Measurements from ENCODE around the gene NFS1.
"Not testable (repeated sequence)": the region's sequence is repeated elsewhere in the genome, so short reads cannot be mapped to it uniquely, and the experiment has no call there.

Gene NFS1

GRCh38 chr20:35699127-35699956 lies at the start of gene NFS1, which contains the start of gene ROMO1:
Gene NFS1, minus strand, starts transcription at chr20:35699352. Its CDS starts 64 bp downstream, at chr20:35699288.
Gene ROMO1, plus strand, starts transcription at chr20:35699405. Its CDS starts 228 bp downstream, at chr20:35699633.
- Mint-ChIP-seq H3K27ac (peak within 1 kb of the TSS; percentile 95), H3K9me3 (no peaks in the 10 kb centered on the region), H3K4me3 (peak within 1 kb of the TSS; percentile 95), H3K4me1 (ENCODE audit: low read depth) (peaks cover 47% of the 10 kb centered on the region), H3K36me3 (ENCODE audit: low read depth) (peaks cover 56% of the 10 kb centered on the region), H3K27me3 (no peaks in the 10 kb centered on the region)

DNA sequence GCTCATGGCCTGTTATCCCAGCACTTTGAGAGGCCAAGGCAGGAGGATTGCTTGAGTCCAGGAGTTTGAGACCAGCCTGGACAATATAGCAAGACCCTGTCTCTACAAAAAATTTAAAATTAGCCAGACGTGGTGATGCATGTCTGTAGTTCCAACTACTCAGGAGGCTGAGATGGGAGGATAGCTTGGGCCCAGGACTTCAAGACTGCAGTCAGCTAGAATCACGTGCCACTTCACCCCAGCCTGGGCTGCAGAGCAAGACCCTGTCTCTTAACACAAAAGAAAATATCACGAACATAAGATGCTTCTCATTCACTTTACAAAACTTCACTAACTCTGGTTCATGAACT lies 45.3 kb upstream of the NFS1 start:
- Mint-ChIP-seq H3K4me3 (peak overlapping the region; percentile 98), H3K27ac (peak overlapping the region; percentile 99), H3K36me3 (ENCODE audit: low read depth) (peaks cover 22% of the 10 kb centered on the region), H3K4me1 (ENCODE audit: low read depth) (peaks cover 35% of the 10 kb centered on the region)
- H3K27me3 Mint-ChIP-seq, H3K9me3 Mint-ChIP-seq: not testable (repeated sequence)

GRCh38 chr20:35743693-35744491 lies 44.7 kb upstream of the NFS1 start:
- no peaks in the 10 kb centered on the region for H3K27me3 Mint-ChIP-seq
- peaks cover 28% of the 10 kb centered on the region for H3K36me3 Mint-ChIP-seq (ENCODE audit: low read depth)
- peak overlapping the region; percentile 99 for H3K27ac Mint-ChIP-seq
- peaks cover 39% of the 10 kb centered on the region for H3K4me1 Mint-ChIP-seq (ENCODE audit: low read depth)
- H3K9me3 Mint-ChIP-seq = no peaks in the 10 kb centered on the region
- peak overlapping the region; percentile 98 for H3K4me3 Mint-ChIP-seq

GRCh38 chr20:35742741-35743523 lies 43.8 kb upstream of the NFS1 start:
- H3K9me3 Mint-ChIP-seq = no peaks in the 10 kb centered on the region
- peaks cover 49% of the 10 kb centered on the region for H3K4me1 Mint-ChIP-seq (ENCODE audit: low read depth)
- no peaks in the 10 kb centered on the region for H3K27me3 Mint-ChIP-seq
- H3K27ac Mint-ChIP-seq = peak overlapping the region; percentile 99
- peak overlapping the region; percentile 98 for H3K4me3 Mint-ChIP-seq
- peaks cover 38% of the 10 kb centered on the region for H3K36me3 Mint-ChIP-seq (ENCODE audit: low read depth)

- peaks cover 57% of the 10 kb centered on the region for H3K4me1 Mint-ChIP-seq (ENCODE audit: low read depth)
- peak within 1 kb of the TSS; percentile 99 for H3K27ac Mint-ChIP-seq
- no peaks in the 10 kb centered on the region for H3K27me3 Mint-ChIP-seq
- H3K36me3 Mint-ChIP-seq (ENCODE audit: low read depth) = peaks cover 44% of the 10 kb centered on the region
- H3K9me3 Mint-ChIP-seq = no peaks in the 10 kb centered on the region
- H3K4me3 Mint-ChIP-seq = peak within 1 kb of the TSS; percentile 98
Observed at GRCh38 chr20:35741892-35742740, 43.0 kb upstream of the NFS1 start, which contains the start of gene RBM39. Gene RBM39, minus strand, starts transcription at chr20:35742260. Its CDS starts 1,386 bp downstream, at chr20:35740874.

DNA sequence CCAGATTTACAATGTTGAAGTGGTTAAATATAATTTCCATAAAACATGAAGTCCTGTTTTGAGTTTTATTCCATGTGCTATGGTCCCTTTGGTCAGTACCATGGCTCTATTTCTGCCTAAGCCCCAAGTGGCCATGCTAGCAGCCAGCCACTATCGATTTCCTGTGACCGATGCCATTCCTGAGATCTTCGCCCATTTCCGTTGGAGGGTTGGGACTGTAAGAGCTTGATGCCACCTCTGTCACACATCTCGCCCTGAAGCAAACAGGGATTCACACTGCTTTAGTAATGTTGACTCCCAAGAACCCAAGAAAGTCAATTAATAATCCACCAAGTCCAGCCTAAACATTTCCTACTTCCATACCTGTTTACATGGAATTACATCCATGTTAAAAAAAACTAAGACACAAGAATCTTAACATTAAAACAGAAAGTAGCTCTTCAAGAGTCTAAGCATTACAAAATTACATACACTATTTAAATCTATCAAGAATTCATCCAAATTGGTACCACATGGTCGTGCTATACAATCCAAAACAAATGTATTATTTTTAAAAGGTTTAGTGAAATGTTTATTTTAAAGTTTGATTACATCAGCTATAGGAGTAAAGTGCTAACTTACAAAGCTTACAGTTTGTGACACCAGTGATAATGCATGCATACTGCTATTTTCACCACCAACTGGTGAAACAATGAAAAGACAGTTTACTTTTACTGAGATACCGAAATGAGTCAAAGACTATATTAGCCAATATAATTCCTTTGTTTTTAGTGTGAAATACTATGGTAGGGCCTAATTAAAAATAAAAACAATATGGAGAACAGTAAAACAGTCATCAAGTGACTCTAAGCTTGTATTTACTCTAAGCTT lies 40.4 kb upstream of the NFS1 start:
- peaks cover 80% of the 10 kb centered on the region for H3K4me1 Mint-ChIP-seq (ENCODE audit: low read depth)
- peak overlapping the region; percentile 99 for H3K27ac Mint-ChIP-seq
- peaks cover 64% of the 10 kb centered on the region for H3K36me3 Mint-ChIP-seq (ENCODE audit: low read depth)
- H3K9me3 Mint-ChIP-seq = no peaks in the 10 kb centered on the region
- H3K4me3 Mint-ChIP-seq = peak overlapping the region; percentile 98
- H3K27me3 Mint-ChIP-seq = no peaks in the 10 kb centered on the region

DNA sequence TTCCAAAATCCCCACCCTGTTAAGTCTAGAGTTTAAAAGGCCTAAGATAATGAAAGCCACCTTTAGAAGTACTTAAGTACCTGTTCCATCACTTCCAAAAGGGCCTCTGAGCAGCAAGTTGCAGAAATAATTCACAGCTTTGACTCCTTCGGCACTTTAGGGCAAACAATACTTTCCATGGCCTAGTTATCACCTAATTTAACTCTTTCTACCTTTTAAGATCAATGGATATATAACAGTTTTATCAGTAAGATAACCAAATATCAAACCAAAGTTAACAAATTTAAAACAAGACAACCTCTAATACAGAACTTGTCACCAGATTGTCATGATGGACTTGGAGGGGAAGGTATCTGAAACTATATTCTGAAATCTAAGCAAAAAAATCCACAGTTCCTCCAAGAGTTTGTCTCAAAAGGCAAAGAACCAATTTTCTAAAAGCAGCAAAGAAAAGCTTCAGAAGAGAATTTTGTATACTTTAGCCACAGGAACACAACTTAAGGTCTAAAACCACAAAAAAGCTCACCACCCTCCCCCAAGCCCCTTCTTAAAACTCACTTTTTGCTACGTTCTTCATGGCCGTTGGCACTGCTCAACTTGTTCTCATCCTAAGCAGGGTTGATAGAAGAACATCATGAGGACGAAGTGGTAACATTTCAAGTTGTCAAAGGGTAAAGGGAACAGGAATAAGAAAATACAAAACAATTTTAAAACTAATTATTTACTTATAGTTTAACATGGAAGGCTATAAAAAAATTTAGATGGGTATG lies 39.4 kb upstream of the NFS1 start:
- peak overlapping the region; percentile 83 for H3K4me3 Mint-ChIP-seq
- peaks cover 80% of the 10 kb centered on the region for H3K4me1 Mint-ChIP-seq (ENCODE audit: low read depth)
- peaks cover 73% of the 10 kb centered on the region for H3K36me3 Mint-ChIP-seq (ENCODE audit: low read depth)
- peak overlapping the region; percentile 86 for H3K27ac Mint-ChIP-seq
- H3K27me3 Mint-ChIP-seq = no peaks in the 10 kb centered on the region
- H3K9me3 Mint-ChIP-seq = no peaks in the 10 kb centered on the region

GRCh38 chr20:35737865-35738333 lies 38.7 kb upstream of the NFS1 start:
- Mint-ChIP-seq H3K4me1 (ENCODE audit: low read depth) (peaks cover 80% of the 10 kb centered on the region), H3K27ac (peak overlapping the region; percentile 86), H3K4me3 (peak overlapping the region; percentile 83)

DNA sequence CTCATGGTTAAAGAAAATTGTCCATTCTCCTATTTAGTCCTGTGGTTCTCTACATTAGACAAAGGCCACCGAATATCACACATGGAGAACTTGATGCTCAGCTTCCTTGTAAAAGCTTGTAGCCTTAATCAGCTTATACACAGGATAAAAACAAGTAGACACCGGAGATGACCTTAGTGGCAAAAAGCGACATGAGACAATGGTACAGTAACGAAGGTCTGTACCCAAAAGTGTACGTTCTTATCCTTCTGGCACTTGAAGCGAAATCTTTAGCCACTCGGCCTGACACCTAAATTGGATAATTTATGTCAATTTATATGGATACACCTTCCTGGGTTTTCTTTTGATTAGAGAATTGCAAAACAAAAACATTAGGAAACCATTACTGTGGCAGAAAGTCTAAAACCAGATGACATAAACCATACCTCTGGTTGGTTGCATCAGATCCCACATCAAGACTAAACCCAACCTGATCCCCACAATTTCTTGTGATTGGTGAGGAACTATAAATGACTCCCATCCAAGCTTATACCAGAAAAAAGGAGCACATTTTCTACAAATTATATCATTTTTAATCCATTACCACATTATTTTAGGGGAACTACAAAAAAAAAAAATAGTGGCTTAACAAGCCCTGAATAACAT lies 36.8 kb upstream of the NFS1 start:
- Mint-ChIP-seq H3K36me3 (ENCODE audit: low read depth) (peaks cover 88% of the 10 kb centered on the region), H3K9me3 (no peaks in the 10 kb centered on the region), H3K27ac (peak overlapping the region; percentile 83), H3K4me1 (ENCODE audit: low read depth) (peaks cover 93% of the 10 kb centered on the region), H3K4me3 (peak overlapping the region; percentile 68), H3K27me3 (no peaks in the 10 kb centered on the region)

More at GRCh38 chr20:35737865-35738333, 38.7 kb upstream of the NFS1 start:
- Mint-ChIP-seq H3K27me3 (no peaks in the 10 kb centered on the region), H3K36me3 (ENCODE audit: low read depth) (peaks cover 80% of the 10 kb centered on the region), H3K9me3 (no peaks in the 10 kb centered on the region)

- no peaks in the 10 kb centered on the region for H3K9me3 Mint-ChIP-seq
- peak overlapping the region; percentile 59 for H3K4me3 Mint-ChIP-seq
- peaks cover 96% of the 10 kb centered on the region for H3K4me1 Mint-ChIP-seq (ENCODE audit: low read depth)
Observed at GRCh38 chr20:35734777-35735649, 35.9 kb upstream of the NFS1 start.

DNA sequence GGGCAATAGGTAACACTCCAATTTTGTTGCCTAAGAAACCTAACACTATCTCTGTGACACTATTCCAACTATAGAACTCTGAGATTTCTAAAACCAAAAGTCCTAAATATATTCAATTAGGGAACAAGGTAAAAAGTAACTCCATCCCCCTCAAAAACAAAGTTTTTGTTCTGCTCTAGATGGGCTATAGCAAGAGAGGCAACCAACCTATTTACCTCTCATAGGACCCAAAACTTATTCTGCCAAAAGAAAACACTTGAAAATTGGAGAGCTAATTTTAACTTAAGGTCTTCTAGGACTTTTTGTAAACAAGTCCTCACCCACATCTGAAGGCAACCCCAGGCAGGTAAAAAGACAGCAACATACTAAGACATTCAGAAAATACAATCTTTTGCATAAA lies 35.2 kb upstream of the NFS1 start:
- Mint-ChIP-seq H3K27ac (peak overlapping the region; percentile 38), H3K4me3 (peak overlapping the region; percentile 59), H3K36me3 (ENCODE audit: low read depth) (peaks cover 88% of the 10 kb centered on the region), H3K27me3 (no peaks in the 10 kb centered on the region), H3K9me3 (no peaks in the 10 kb centered on the region), H3K4me1 (ENCODE audit: low read depth) (peaks cover 96% of the 10 kb centered on the region)

More at GRCh38 chr20:35734777-35735649, 35.9 kb upstream of the NFS1 start:
- Mint-ChIP-seq H3K36me3 (ENCODE audit: low read depth) (peaks cover 88% of the 10 kb centered on the region), H3K27ac (peak overlapping the region; percentile 38), H3K27me3 (no peaks in the 10 kb centered on the region)

Data from stimulated activated naive CD8-positive, alpha-beta T cell treated with anti-CD3 and anti-CD28 coated beads, Interleukin-15, Interleukin-2, amounts not matched to agents 100 ng/mL and 50 ng/mL, for 24 hours (primary cell).